Measurements from ENCODE around the gene RNF11.

Gene RNF11

DNA sequence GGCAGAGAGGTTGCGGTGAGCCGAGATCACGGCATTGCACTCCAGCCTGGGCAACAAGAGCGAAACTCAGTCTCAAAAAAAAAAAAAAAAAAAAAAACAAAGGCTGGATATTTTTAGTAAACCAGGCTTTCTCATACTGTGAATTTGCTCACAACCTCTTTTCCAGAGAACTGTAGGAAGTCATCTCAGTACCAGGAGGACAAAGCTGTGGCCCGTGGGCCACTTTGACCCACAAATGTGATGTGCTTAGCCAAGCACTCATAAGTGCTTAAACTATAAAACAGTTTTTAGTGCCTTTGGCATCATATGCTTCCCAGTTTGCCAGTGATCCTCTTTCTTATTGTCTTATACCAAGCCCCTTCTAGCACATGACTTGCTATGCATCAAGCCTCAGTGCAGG, 46.5 kb downstream of the RNF11 start:
- H3K36me3 ChIP-seq (ENCODE audit: control insufficient read depth, insufficient read depth, low read length), result no peaks in the 10 kb centered on the region
- no peak overlapping the region for H3K27ac ChIP-seq (ENCODE audit: low read depth, low read length)
- H3K9me3 ChIP-seq (ENCODE audit: control insufficient read depth, insufficient read depth, low read depth, low read length), result no peaks in the 10 kb centered on the region
- peaks cover under 1% of the 10 kb centered on the region; the same call in 1 of the 2 replicates for H3K4me1 ChIP-seq (ENCODE audit: control insufficient read depth, insufficient read depth, low read length)
- no peak overlapping the region for H3K4me3 ChIP-seq (ENCODE audit: low read depth, low read length)
- no peak overlapping the region for H3K9ac ChIP-seq (ENCODE audit: low read length)
- no peaks in the 10 kb centered on the region for H3K27me3 ChIP-seq (ENCODE audit: control insufficient read depth, insufficient read depth, low read length)

DNA sequence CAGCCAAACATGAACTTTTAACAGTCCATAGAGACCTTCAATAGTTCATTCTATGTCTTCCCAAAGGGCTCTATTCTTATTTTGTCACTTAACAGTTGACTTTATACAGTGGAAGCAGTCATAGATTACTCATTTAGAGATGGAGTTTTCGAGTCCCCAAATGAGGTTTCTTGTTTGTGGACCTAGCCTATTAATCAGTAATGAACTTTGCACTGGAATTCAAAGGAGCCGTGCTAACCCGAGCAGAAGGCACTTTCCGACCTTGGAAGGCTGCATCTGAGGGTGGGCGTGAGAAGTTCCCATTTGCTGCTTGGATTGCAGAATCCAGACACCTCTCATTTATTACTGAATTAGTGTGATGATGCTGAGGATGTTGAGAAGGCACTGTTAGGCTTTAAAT, 47.9 kb downstream of the RNF11 start:
- H3K27ac ChIP-seq (ENCODE audit: low read depth, low read length), result no peak overlapping the region

DNA sequence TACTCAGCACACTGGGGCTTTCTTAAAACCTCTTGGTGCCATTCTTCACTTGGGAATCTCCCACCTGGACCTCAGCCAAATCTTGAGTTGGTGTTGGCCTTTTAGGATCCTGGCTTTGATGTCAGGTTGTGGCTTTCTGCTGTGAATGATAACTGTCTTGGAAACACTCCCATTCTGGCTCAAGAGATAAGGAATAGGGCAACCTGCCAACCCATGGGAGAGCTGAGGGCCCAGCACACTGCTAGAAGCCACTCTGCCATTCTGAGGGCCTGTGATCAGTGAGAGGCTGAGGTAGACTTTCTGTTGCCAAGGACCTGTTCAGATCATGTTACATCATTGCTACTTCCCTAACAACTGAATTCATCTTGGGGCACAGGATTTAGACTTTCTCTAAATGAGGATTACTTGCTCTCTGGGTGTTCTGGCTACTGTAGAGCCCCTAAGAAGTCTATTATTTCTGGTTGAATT, 48.4 kb downstream of the RNF11 start:
- no peak overlapping the region for H3K9ac ChIP-seq (ENCODE audit: low read length)
- no peak overlapping the region for H3K27ac ChIP-seq (ENCODE audit: low read depth, low read length)
- H3K36me3 ChIP-seq (ENCODE audit: control insufficient read depth, insufficient read depth, low read length), result no peaks in the 10 kb centered on the region
- H3K4me3 ChIP-seq (ENCODE audit: low read depth, low read length), result no peak overlapping the region
- H3K9me3 ChIP-seq (ENCODE audit: control insufficient read depth, insufficient read depth, low read depth, low read length), result no peaks in the 10 kb centered on the region
- no peaks in the 10 kb centered on the region for H3K27me3 ChIP-seq (ENCODE audit: control insufficient read depth, insufficient read depth, low read length)
- H3K4me1 ChIP-seq (ENCODE audit: control insufficient read depth, insufficient read depth, low read length), result peaks cover 6% of the 10 kb centered on the region; the same call in 1 of the 2 replicates

More for the DNA sequence above, 47.9 kb downstream of the RNF11 start:
- Histone ChIP-seq H3K27me3 (ENCODE audit: control insufficient read depth, insufficient read depth, low read length) (no peaks in the 10 kb centered on the region), H3K9ac (ENCODE audit: low read length) (no peak overlapping the region), H3K36me3 (ENCODE audit: control insufficient read depth, insufficient read depth, low read length) (no peaks in the 10 kb centered on the region), H3K4me3 (ENCODE audit: low read depth, low read length) (no peak overlapping the region), H3K9me3 (ENCODE audit: control insufficient read depth, insufficient read depth, low read depth, low read length) (no peaks in the 10 kb centered on the region), H3K4me1 (ENCODE audit: control insufficient read depth, insufficient read depth, low read length) (peaks cover 6% of the 10 kb centered on the region; the same call in 1 of the 2 replicates)

DNA sequence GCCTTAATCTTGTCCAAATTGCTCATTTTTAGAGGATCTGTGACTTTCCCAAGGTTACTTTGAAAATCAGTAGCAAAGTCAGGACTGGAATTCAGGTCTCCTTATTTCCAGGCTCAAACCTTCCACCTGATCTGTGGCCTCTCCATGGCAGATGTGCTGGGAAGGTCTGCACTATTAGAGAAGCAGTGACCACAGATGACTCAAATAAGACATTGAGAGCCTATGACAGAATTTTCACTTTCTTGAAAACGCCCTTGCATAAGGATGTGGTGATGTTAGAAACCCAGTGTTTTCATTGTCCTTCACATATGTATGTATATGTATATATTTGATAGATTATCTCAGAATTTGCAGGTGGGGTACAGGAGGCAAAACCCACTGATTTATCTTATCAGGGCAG, 49.0 kb downstream of the RNF11 start:
- H3K4me1 ChIP-seq (ENCODE audit: control insufficient read depth, insufficient read depth, low read length), result peaks cover 6% of the 10 kb centered on the region; the same call in 1 of the 2 replicates
- H3K27me3 ChIP-seq (ENCODE audit: control insufficient read depth, insufficient read depth, low read length), result no peaks in the 10 kb centered on the region
- no peak overlapping the region for H3K9ac ChIP-seq (ENCODE audit: low read length)
- no peaks in the 10 kb centered on the region for H3K36me3 ChIP-seq (ENCODE audit: control insufficient read depth, insufficient read depth, low read length)
- H3K4me3 ChIP-seq (ENCODE audit: low read depth, low read length), result no peak overlapping the region
- H3K9me3 ChIP-seq (ENCODE audit: control insufficient read depth, insufficient read depth, low read depth, low read length), result no peaks in the 10 kb centered on the region
- H3K27ac ChIP-seq (ENCODE audit: low read depth, low read length), result no peak overlapping the region

DNA sequence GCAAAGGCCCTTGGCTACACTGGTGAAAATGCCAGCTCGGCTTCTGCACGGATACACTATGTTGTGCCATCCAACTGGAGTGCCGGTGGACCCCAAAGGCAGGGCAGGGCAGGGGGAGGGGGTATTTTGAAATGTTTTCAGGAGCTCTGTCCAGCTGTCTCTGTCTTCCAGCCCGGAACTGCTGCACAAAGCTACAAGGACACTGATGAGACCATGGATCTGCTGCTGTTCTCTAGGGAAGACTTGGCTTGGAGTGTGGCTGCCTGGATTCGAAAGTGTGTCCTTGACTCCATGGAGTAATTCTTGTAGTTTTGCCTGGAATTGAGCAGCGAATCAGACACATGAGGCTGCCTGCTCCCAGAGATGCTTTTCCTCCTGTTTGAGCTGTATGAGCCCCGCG, 51.9 kb downstream of the RNF11 start:
- Histone ChIP-seq H3K4me1 (ENCODE audit: control insufficient read depth, insufficient read depth, low read length) (peaks cover 6% of the 10 kb centered on the region; the same call in 1 of the 2 replicates), H3K9me3 (ENCODE audit: control insufficient read depth, insufficient read depth, low read depth, low read length) (no peaks in the 10 kb centered on the region), H3K27me3 (ENCODE audit: control insufficient read depth, insufficient read depth, low read length) (no peaks in the 10 kb centered on the region), H3K36me3 (ENCODE audit: control insufficient read depth, insufficient read depth, low read length) (no peaks in the 10 kb centered on the region), H3K4me3 (ENCODE audit: low read depth, low read length) (no peak overlapping the region), H3K27ac (ENCODE audit: low read depth, low read length) (no peak overlapping the region), H3K9ac (ENCODE audit: low read length) (no peak overlapping the region)

DNA sequence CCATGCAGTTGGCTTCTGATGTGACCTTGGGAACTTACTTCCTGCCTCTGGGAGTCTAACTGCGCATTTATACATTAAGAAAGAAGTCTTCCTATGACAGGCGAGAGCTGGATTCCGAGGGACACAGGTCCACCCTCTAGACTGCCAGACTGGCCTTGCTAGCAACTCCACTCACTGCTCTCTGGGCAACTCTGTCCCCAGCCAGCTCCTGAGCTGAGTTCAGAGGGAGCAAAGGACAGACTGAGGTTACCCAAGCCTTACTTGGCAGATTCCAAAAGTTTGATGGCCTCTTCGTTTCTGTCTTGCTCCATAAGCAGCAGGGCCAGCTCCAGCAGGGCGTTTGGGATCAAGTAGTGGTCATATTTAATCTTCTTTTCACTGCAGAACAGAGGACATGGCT, 52.5 kb downstream of the RNF11 start:
- peaks cover 6% of the 10 kb centered on the region; the same call in 1 of the 2 replicates for H3K4me1 ChIP-seq (ENCODE audit: control insufficient read depth, insufficient read depth, low read length)
- no peaks in the 10 kb centered on the region for H3K9me3 ChIP-seq (ENCODE audit: control insufficient read depth, insufficient read depth, low read depth, low read length)
- H3K4me3 ChIP-seq (ENCODE audit: low read depth, low read length), result no peak overlapping the region
- no peaks in the 10 kb centered on the region for H3K36me3 ChIP-seq (ENCODE audit: control insufficient read depth, insufficient read depth, low read length)
- H3K27me3 ChIP-seq (ENCODE audit: control insufficient read depth, insufficient read depth, low read length), result no peaks in the 10 kb centered on the region
- H3K27ac ChIP-seq (ENCODE audit: low read depth, low read length), result no peak overlapping the region
- no peak overlapping the region for H3K9ac ChIP-seq (ENCODE audit: low read length)

DNA sequence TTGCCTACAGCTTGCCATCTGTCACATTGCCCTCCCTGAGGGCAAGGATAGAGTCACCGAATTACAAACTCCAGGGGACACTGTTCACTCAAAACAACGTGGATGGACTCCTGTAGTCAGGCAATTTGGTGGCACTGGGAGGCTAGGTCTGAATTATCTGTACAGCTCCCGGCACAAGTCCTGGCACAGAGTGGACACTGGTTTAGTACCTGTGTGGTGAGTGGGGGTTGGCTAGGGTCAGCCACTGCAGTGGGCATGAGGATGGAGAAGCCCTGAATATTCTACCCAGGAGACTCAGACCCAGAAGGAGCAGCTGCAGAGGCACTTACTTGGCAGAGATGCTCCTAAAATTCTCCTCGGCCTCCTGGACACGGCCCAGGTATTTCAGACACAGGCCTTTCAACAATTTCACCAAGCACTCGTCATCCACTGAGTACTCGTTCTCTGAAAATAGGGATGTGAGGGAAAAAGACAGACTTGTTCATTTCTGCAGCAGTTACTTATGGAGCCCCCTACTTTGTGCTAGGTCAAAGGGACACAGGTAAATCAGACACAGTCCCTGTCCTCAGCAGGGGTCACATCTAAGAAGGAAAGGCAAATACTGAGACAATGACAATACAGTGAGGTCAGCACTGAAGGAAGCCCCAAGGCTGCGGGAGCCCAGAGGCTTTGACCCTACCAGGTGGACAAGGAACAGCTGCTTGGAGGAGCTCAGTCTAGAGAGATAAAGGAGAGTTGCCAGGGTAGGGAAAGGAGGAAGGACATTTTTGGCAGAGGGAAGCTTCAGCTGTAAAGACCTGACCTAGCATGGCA, 53.8 kb downstream of the RNF11 start:
- Histone ChIP-seq H3K27ac (ENCODE audit: low read depth, low read length) (no peak overlapping the region), H3K9ac (ENCODE audit: low read length) (no peak overlapping the region), H3K27me3 (ENCODE audit: control insufficient read depth, insufficient read depth, low read length) (no peaks in the 10 kb centered on the region), H3K36me3 (ENCODE audit: control insufficient read depth, insufficient read depth, low read length) (no peaks in the 10 kb centered on the region), H3K4me3 (ENCODE audit: low read depth, low read length) (no peak overlapping the region), H3K4me1 (ENCODE audit: control insufficient read depth, insufficient read depth, low read length) (peaks cover 6% of the 10 kb centered on the region; the same call in 1 of the 2 replicates), H3K9me3 (ENCODE audit: control insufficient read depth, insufficient read depth, low read depth, low read length) (no peaks in the 10 kb centered on the region)

DNA sequence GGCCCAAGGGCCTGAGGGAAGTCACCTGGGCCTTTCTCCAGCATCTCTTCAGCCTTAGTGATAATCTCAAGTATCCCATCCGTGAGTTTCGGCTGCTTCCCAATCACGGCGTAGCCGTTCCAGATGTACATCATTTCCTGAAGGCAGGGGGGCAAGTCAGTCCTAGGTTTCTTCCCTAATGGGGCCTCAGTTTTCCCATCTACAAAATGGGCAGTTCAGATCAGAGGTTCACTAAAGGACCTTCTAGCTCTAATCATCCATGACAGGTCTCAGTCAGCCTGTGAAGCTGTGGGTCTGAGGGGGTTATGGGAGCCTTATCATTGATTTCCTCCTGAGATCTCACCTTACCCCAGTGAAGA, 54.4 kb downstream of the RNF11 start:
- H3K4me1 ChIP-seq (ENCODE audit: control insufficient read depth, insufficient read depth, low read length), result peaks cover 6% of the 10 kb centered on the region; the same call in 1 of the 2 replicates
- H3K9me3 ChIP-seq (ENCODE audit: control insufficient read depth, insufficient read depth, low read depth, low read length), result no peaks in the 10 kb centered on the region
- no peaks in the 10 kb centered on the region for H3K36me3 ChIP-seq (ENCODE audit: control insufficient read depth, insufficient read depth, low read length)
- no peak overlapping the region for H3K4me3 ChIP-seq (ENCODE audit: low read depth, low read length)
- no peaks in the 10 kb centered on the region for H3K27me3 ChIP-seq (ENCODE audit: control insufficient read depth, insufficient read depth, low read length)
- no peak overlapping the region for H3K9ac ChIP-seq (ENCODE audit: low read length)
- no peak overlapping the region for H3K27ac ChIP-seq (ENCODE audit: low read depth, low read length)

DNA sequence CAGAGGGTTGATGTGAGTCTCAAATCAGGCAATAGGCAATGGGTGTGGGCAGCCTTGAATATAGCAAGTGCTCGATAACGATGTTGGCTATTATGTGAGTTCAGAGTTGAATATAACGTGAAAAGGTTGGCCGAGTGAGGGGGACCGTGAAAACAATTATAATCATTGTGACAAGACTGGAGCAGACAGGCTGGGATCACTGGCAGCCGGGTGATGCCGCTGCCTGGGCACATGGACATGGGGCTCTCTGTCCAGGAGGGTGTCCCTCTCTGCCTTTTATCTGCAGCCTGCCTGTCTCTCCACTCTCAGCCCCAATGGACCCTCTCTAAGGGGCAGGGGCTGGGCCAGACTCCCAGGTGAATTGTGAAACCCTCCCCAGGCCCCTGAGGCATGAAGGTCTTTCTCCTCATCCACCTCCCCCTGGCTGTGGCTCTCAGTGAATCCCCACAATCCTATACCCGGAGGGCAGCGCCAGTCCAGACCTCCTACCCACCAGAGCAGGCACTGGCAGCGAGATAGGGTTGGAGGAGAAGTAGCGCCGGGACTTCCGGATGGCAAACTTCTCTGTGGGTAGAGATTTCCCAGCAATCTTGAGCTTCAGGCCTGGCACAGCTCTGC, 57.9 kb downstream of the RNF11 start:
- Histone ChIP-seq H3K27me3 (ENCODE audit: control insufficient read depth, insufficient read depth, low read length) (no peaks in the 10 kb centered on the region), H3K36me3 (ENCODE audit: control insufficient read depth, insufficient read depth, low read length) (no peaks in the 10 kb centered on the region), H3K27ac (ENCODE audit: low read depth, low read length) (no peak overlapping the region), H3K4me3 (ENCODE audit: low read depth, low read length) (no peak overlapping the region), H3K9me3 (ENCODE audit: control insufficient read depth, insufficient read depth, low read depth, low read length) (no peaks in the 10 kb centered on the region), H3K4me1 (ENCODE audit: control insufficient read depth, insufficient read depth, low read length) (peaks cover 9% of the 10 kb centered on the region), H3K9ac (ENCODE audit: low read length) (no peak overlapping the region)

DNA sequence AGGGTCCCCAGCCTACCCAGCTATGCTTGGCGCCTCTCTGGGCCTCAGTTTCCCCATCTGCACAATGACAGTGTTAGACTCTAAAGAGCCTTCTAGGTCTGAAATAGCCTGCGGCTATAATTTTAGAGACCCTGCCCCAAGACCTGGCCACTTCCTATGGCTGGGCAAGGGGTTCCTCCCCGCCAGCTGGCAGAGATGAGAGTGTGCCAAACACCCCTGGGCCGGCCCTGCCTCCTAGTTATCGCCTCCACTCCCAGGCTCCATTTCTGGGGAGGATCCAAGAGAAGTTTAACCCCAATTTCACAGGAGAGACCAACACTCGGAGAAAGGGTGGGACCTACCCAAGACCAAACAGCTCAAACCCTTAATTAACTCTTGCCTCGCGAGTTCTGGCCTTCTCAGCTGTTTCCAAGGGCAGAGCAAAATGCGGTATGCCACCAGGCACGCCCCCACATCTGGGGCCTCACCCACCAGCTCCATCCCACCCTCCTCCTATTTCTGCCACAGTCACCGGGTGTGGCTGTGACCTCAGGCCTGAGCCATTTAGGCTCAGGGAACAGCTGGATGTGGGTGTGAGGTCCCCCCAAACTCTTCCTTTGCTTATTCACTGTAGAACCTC, 58.6 kb downstream of the RNF11 start:
- Histone ChIP-seq H3K36me3 (ENCODE audit: control insufficient read depth, insufficient read depth, low read length) (no peaks in the 10 kb centered on the region), H3K9ac (ENCODE audit: low read length) (no peak overlapping the region), H3K4me3 (ENCODE audit: low read depth, low read length) (no peak overlapping the region), H3K27ac (ENCODE audit: low read depth, low read length) (no peak overlapping the region), H3K27me3 (ENCODE audit: control insufficient read depth, insufficient read depth, low read length) (no peaks in the 10 kb centered on the region), H3K4me1 (ENCODE audit: control insufficient read depth, insufficient read depth, low read length) (peaks cover 9% of the 10 kb centered on the region), H3K9me3 (ENCODE audit: control insufficient read depth, insufficient read depth, low read depth, low read length) (no peaks in the 10 kb centered on the region)

DNA sequence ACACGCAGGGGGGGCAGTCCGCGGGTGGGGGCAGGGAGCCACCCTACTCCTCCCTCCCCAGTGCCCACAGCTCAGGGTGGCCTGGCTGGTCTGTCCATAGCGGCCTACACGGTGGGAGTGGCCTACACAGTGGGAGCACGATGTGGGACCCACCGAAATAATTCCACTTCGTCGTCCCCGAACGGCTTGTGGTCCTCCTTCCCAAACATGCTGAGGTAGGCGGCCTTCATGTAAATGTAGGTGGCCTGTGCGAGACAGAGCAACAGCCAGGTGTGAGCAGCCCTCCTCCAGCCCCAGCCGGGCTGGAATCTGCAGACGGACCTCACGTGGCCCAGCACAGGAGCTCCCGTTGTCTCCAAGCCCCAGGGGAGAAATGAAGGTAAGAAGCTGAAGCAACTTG, 59.9 kb downstream of the RNF11 start:
- Histone ChIP-seq H3K9ac (ENCODE audit: low read length) (no peak overlapping the region), H3K27me3 (ENCODE audit: control insufficient read depth, insufficient read depth, low read length) (no peaks in the 10 kb centered on the region), H3K9me3 (ENCODE audit: control insufficient read depth, insufficient read depth, low read depth, low read length) (no peaks in the 10 kb centered on the region), H3K4me3 (ENCODE audit: low read depth, low read length) (no peak overlapping the region), H3K4me1 (ENCODE audit: control insufficient read depth, insufficient read depth, low read length) (peaks cover 9% of the 10 kb centered on the region), H3K27ac (ENCODE audit: low read depth, low read length) (no peak overlapping the region), H3K36me3 (ENCODE audit: control insufficient read depth, insufficient read depth, low read length) (no peaks in the 10 kb centered on the region)

Data from HUES6 (cell line).